Body of pancreas (tissue), 4 donors: ENCODE data around the gene EDIL3. TPM values are rescaled to one million over a fixed set of nuclear protein-coding genes. Genes with fewer than 3 reads are reported as not detected.

Experiments used
- ATAC-seq: fragments of 150-250 bp; one replicate; pipeline ENCODE4 v1.9.1; 2016
- DNase-seq, 4 donors: peaks; one replicate each; pipeline ENCODE4 v3.0.0-alpha.2; 2019
- H3K27ac ChIP-seq, 4 donors: fragments of 200-600 bp; sonication (generic); 1 replicate in 3 of 4; 2 replicates in 1 of 4; pipeline versions ENCODE4 v1.5.1 to v1.6.1; 2016 to 2019; ENCODE audit warnings: mild to moderate bottlenecking in 1 of 4, mixed read lengths in 1 of 4, moderate library complexity in 1 of 4
- H3K27me3 ChIP-seq, 2 donors: fragments of 200-600 bp; sonication (generic); one replicate each; pipeline ENCODE4 v1.6.0; 2016; ENCODE audit warnings: mild to moderate bottlenecking in 1 of 2
- H3K36me3 ChIP-seq, 2 donors: fragments of 200-600 bp; sonication (generic); replicated peaks in 1 of 2; 2 replicates each; pipeline ENCODE4 v1.5.1; 2016; ENCODE audit warnings: low read depth in 2 of 2; ENCODE audit not compliant: insufficient read depth in 1 of 2
- H3K4me1 ChIP-seq: fragments of 200-600 bp; sonication (generic); one replicate; pipeline ENCODE4 v1.6.0; 2016
- H3K4me3 ChIP-seq, 2 donors: fragments of 200-600 bp; sonication (generic); 1 replicate in 1 of 2; 2 replicates in 1 of 2; pipeline ENCODE4 v1.5.1; 2016 to 2019
- H3K9me3 ChIP-seq, 3 donors: fragments of 200-600 bp; sonication (generic); 1 replicate in 2 of 3; 2 replicates in 1 of 3; pipeline ENCODE4 v1.5.1; 2016
- CTCF ChIP-seq, 7 experiments: fragments of 450-650 bp in 4 of 7; fragments of 200-600 bp in 3 of 7; sonication (generic) in 3 of 7; IDR thresholded peaks; one replicate each; pipeline ENCODE4 v1.5.1; 2016 to 2019; ENCODE audit warnings: antibody characterized with exemption in 7 of 7
- POLR2A ChIP-seq, 3 donors: fragments of 450-650 bp; IDR thresholded peaks; one replicate each; pipeline ENCODE4 v1.6.1; 2016; ENCODE audit warnings: antibody characterized with exemption in 3 of 3, mild to moderate bottlenecking in 2 of 3
- WGBS, 2 donors: methylation state at CpG; one replicate each; pipeline ENCODE4 v1.1.5; 2017; 5-methylcytosine and 5-hydroxymethylcytosine counted together
- intact Hi-C: fragments of 100-400 bp; cut with DNase I; formaldehyde crosslinking; loops from one replicate; pipeline ENCODE4 v1.15.1; 2023
- total RNA-seq, 2 donors: library from RNA; depleted of rRNA; stranded (reverse); fragments of >200 nt; gene quantifications; one replicate each; pipeline ENCODE4 v1.1.0, GENCODE V29; 2016

Gene EDIL3
- total RNA-seq, 2 donors from 2014 or later = 2.3 to 4.7 TPM

GRCh38 chr5:84397385-84397784 is 12.7 kb upstream of the EDIL3 start:
- no peak for ATAC-seq
- intact Hi-C loops = no loop called here
- no peaks in the 10 kb centered on the region for H3K27me3 ChIP-seq
- no peak for DNase-seq
- TF ChIP-seq CTCF (IDR thresholded peaks at IDR 0.05) (no peak), POLR2A (IDR thresholded peaks at IDR 0.05) (no peak)
- H3K4me1 ChIP-seq = no peaks in the 10 kb centered on the region
- H3K9me3 ChIP-seq = no peaks in the 10 kb centered on the region
- 46 to 74% methylated on average over 1 of the region's 1 CpG for WGBS, 2 donors
- H3K27ac ChIP-seq = no peak overlapping the region
- H3K36me3 ChIP-seq = no peaks in the 10 kb centered on the region
- no peak overlapping the region for H3K4me3 ChIP-seq

- ATAC-seq (no peak), DNase-seq (no peak)
- intact Hi-C loops = no loop called here
- Histone ChIP-seq H3K4me1 (no peaks in the 10 kb centered on the region), H3K36me3 (no peaks in the 10 kb centered on the region), H3K9me3 (no peaks in the 10 kb centered on the region), H3K27ac (no peak overlapping the region), H3K4me3 (no peak overlapping the region), H3K27me3 (no peaks in the 10 kb centered on the region)
- no peak for TF ChIP-seq CTCF (IDR thresholded peaks at IDR 0.05)
- TF ChIP-seq POLR2A (IDR thresholded peaks at IDR 0.05) = no peak
- WGBS, 2 donors = 84 to 87% methylated on average over 6 of the region's 6 CpGs
These were observed 9.3 kb upstream of the EDIL3 start for GRCh38 chr5:84393969-84394368.

- 61 to 76% methylated on average over 2 of the region's 2 CpGs for WGBS, 2 donors
- ATAC-seq = no peak
- DNase-seq = no peak
- Histone ChIP-seq H3K27ac (no peak overlapping the region), H3K4me3 (no peak overlapping the region), H3K9me3 (no peaks in the 10 kb centered on the region), H3K4me1 (no peaks in the 10 kb centered on the region), H3K36me3 (no peaks in the 10 kb centered on the region), H3K27me3 (no peaks in the 10 kb centered on the region)
- TF ChIP-seq POLR2A (IDR thresholded peaks at IDR 0.05) = no peak
- no peak for TF ChIP-seq CTCF (IDR thresholded peaks at IDR 0.05)
- intact Hi-C loops = no loop called here
These were observed 8.2 kb upstream of the EDIL3 start for GRCh38 chr5:84392836-84393235.

GRCh38 chr5:84385705-84386104 is 1.0 kb upstream of the EDIL3 start:
- no peak for ATAC-seq
- no peak overlapping the region for H3K4me3 ChIP-seq
- peaks cover 0 to 10% of the 10 kb centered on the region in 2 donors for H3K27me3 ChIP-seq
- TF ChIP-seq CTCF (IDR thresholded peaks at IDR 0.05) (no peak), POLR2A (IDR thresholded peaks at IDR 0.05) (no peak)
- no peaks in the 10 kb centered on the region for H3K9me3 ChIP-seq
- intact Hi-C loops = no loop called here
- H3K27ac ChIP-seq = no peak overlapping the region
- peaks cover 29% of the 10 kb centered on the region for H3K4me1 ChIP-seq
- WGBS, 2 donors = 55 to 74% methylated on average over 2 of the region's 2 CpGs
- no peaks in the 10 kb centered on the region for H3K36me3 ChIP-seq
- no peak for DNase-seq

GRCh38 chr5:84383816-84384603 is 670 bp downstream of the EDIL3 start:
- DNase-seq (peak in 1 of 4 donors; percentile 9), ATAC-seq (peak; percentile 17)
- Histone ChIP-seq H3K27me3 (peaks cover 0 to 10% of the 10 kb centered on the region in 2 donors), H3K27ac (no peak overlapping the region), H3K4me1 (peaks cover 29% of the 10 kb centered on the region), H3K4me3 (no peak overlapping the region), H3K9me3 (no peaks in the 10 kb centered on the region), H3K36me3 (no peaks in the 10 kb centered on the region)
- WGBS, 2 donors = 1% methylated on average over 22 to 73 of the region's 73 CpGs
- intact Hi-C loops = no loop called here
- TF ChIP-seq CTCF (IDR thresholded peaks at IDR 0.05) (no peak), POLR2A (IDR thresholded peaks at IDR 0.05) (no peak)
